Endothelial cell of umbilical vein (primary cell): ENCODE data around the gene ITM2C. TPM values are rescaled to one million over a fixed set of nuclear protein-coding genes. Genes with fewer than 3 reads are reported as not detected.

Experiments
- BruUV-seq: library from RNA; stranded (reverse); fragments of 400-500 nt; replicated peaks from 2 replicates; lab custom pipeline; 2021; lab: Mats Ljungman, UMichigan
- CTCF ChIA-PET: fragments of 300-600, 350-600 bp; sonication (Branson Sonifier 250); formaldehyde crosslinking; loops from one replicate; lab custom pipeline; 2021; ENCODE audit warnings: antibody characterized with exemption, inconsistent platforms; lab: Charles Lee
- POLR2A ChIA-PET: fragments of 300-600, 350-600 bp; sonication (Branson Sonifier 250); formaldehyde crosslinking; loops from one replicate; lab custom pipeline; 2021; ENCODE audit warnings: antibody characterized with exemption, inconsistent platforms; lab: Charles Lee
- DNase-seq: peaks from one replicate; pipeline ENCODE4 v3.0.0-alpha.2; 2011; ENCODE audit warnings: low read depth, low spot score
- FAIRE-seq: peaks from 2 replicates; lab custom pipeline; 2011; peaks lifted over from hg19 to GRCh38; lab: Jason Lieb, UNC
- H2AFZ ChIP-seq: 2 replicates; pipeline ENCODE4 v1.6.0; 2012; ENCODE audit warnings: low read depth, low read length, control low read depth, inconsistent platforms
- H3K27ac ChIP-seq: 2 replicates; pipeline ENCODE4 v1.5.1; 2011; ENCODE audit warnings: low read depth, mild to moderate bottlenecking, control low read depth, low read length, moderate library complexity; ENCODE audit not compliant: insufficient read depth
- H3K27me3 ChIP-seq, 2 experiments: 2 replicates each; pipeline versions ENCODE4 v1.6.0 to v1.6.1; 2011; ENCODE audit warnings: low read length in 2 of 2, mixed read lengths in 1 of 2; ENCODE audit not compliant: control insufficient read depth in 2 of 2, insufficient read depth in 2 of 2
- H3K36me3 ChIP-seq, 2 experiments: 2 replicates in 1 of 2; 3 replicates in 1 of 2; pipeline ENCODE4 v1.5.1; 2011; ENCODE audit warnings: low read length in 2 of 2, mild to moderate bottlenecking in 1 of 2, moderate library complexity in 1 of 2; ENCODE audit not compliant: control insufficient read depth in 2 of 2, insufficient read depth in 2 of 2; ENCODE audit errors: extremely low read depth in 1 of 2
- H3K4me1 ChIP-seq: 3 replicates; pipeline ENCODE4 v1.5.1; 2011; ENCODE audit warnings: mild to moderate bottlenecking, low read length; ENCODE audit not compliant: control insufficient read depth, insufficient read depth; ENCODE audit errors: extremely low read depth
- H3K4me2 ChIP-seq: 2 replicates; pipeline ENCODE4 v1.6.1; 2011; ENCODE audit warnings: low read length, control low read depth, mixed read lengths; ENCODE audit not compliant: insufficient read depth
- H3K4me3 ChIP-seq, 3 experiments: fragments of 200-600 bp in 1 of 3; sonication (generic), shearing (Covaris generic) in 1 of 3; replicated peaks in 1 of 3; 2 replicates each; pipeline ENCODE4 v1.5.1; 2011 to 2016; ENCODE audit warnings: control low read depth in 3 of 3, low read length in 3 of 3, mild to moderate bottlenecking in 2 of 3, inconsistent platforms in 1 of 3, low read depth in 1 of 3, moderate library complexity in 1 of 3; ENCODE audit not compliant: insufficient read depth in 1 of 3
- H3K79me2 ChIP-seq: 2 replicates; pipeline ENCODE4 v1.6.0; 2012; ENCODE audit warnings: low read length, inconsistent platforms; ENCODE audit not compliant: control insufficient read depth, insufficient read depth
- H3K9ac ChIP-seq: replicated peaks from 2 replicates; pipeline ENCODE3; 2011; ENCODE audit warnings: low read length, control low read depth; ENCODE audit not compliant: insufficient read depth; ENCODE audit errors: extremely low read depth
- H3K9me1 ChIP-seq: replicated peaks from 3 replicates; pipeline ENCODE4 v1.6.0; 2011; ENCODE audit warnings: mild to moderate bottlenecking, low read length; ENCODE audit not compliant: control insufficient read depth, insufficient read depth; ENCODE audit errors: extremely low read depth
- H3K9me3 ChIP-seq: replicated peaks from 2 replicates; pipeline ENCODE4 v1.5.1; 2012; ENCODE audit warnings: low read length, inconsistent platforms; ENCODE audit not compliant: control insufficient read depth, insufficient read depth
- H4K20me1 ChIP-seq: replicated peaks from 2 replicates; pipeline ENCODE3; 2011; ENCODE audit warnings: mild to moderate bottlenecking, low read length; ENCODE audit not compliant: control insufficient read depth, insufficient read depth; ENCODE audit errors: extremely low read depth
- CTCF ChIP-seq, 2 donors: IDR thresholded peaks; 1 replicate in 1 of 2; 2 replicates in 1 of 2; pipeline ENCODE4 v1.5.1; 2011; ENCODE audit warnings: low read length in 2 of 2, mild to moderate bottlenecking in 2 of 2, moderate library complexity in 2 of 2, control low read depth in 1 of 2, inconsistent platforms in 1 of 2, low read depth in 1 of 2; ENCODE audit not compliant: insufficient read depth in 1 of 2; ENCODE audit errors: extremely low read depth in 1 of 2
- EZH2 ChIP-seq: IDR thresholded peaks from 2 replicates; pipeline ENCODE4 v1.6.1; 2012; ENCODE audit warnings: borderline replicate concordance, low read depth, mild to moderate bottlenecking, moderate library complexity, low read length, inconsistent platforms; ENCODE audit not compliant: severe bottlenecking
- FOS ChIP-seq: IDR thresholded peaks from 2 replicates; pipeline ENCODE4 v1.6.1; 2011; ENCODE audit warnings: mild to moderate bottlenecking, low read length, moderate library complexity, borderline replicate concordance; ENCODE audit not compliant: insufficient read depth
- GATA2 ChIP-seq: IDR thresholded peaks from 2 replicates; pipeline ENCODE4 v1.7.0; 2011; ENCODE audit warnings: low read depth, mild to moderate bottlenecking, moderate library complexity, mixed read lengths, low read length; ENCODE audit not compliant: insufficient read length, insufficient read depth
- JUN ChIP-seq: IDR thresholded peaks from 2 replicates; pipeline ENCODE4 v1.6.1; 2011; ENCODE audit warnings: borderline replicate concordance, low read depth; ENCODE audit not compliant: insufficient read length, insufficient read depth
- MAX ChIP-seq: IDR thresholded peaks from 2 replicates; pipeline ENCODE4 v1.6.1; 2011; ENCODE audit not compliant: insufficient read depth, insufficient read length
- MYC ChIP-seq: IDR thresholded peaks from one replicate; pipeline ENCODE4 v1.6.1; 2011; ENCODE audit warnings: mild to moderate bottlenecking, low read depth, low read length
- POLR2A ChIP-seq: IDR thresholded peaks from 2 replicates; pipeline ENCODE4 v1.6.1; 2012; ENCODE audit warnings: low read depth, mild to moderate bottlenecking, control low read depth, low read length
- POLR2AphosphoS5 ChIP-seq: IDR thresholded peaks from 2 replicates; pipeline ENCODE4 v1.6.1; 2012; ENCODE audit warnings: low read depth, mild to moderate bottlenecking, control low read depth, low read length, moderate library complexity; ENCODE audit not compliant: insufficient read depth
- dilution Hi-C: fragments of 300-500 bp; cut with MboI; formaldehyde crosslinking; loops from one replicate; pipeline ENCODE4 v1.15.0; 2019; ENCODE audit warnings: low sequenced_read_pairs; ENCODE audit not compliant: extremely low pct_ligation_motif_present
- intact Hi-C: fragments of 100-400 bp; cut with micrococcal nuclease; formaldehyde crosslinking; loops from one replicate; pipeline ENCODE4 v1.10.0; 2022
- polyA plus RNA-seq, 4 experiments: library from polyadenylated mRNA; depleted of rRNA in 3 of 4; stranded (reverse) in 3 of 4; unstranded in 1 of 4; fragments of >200 nt; gene quantifications; 2 replicates each; pipeline versions ENCODE4 v1.2.1 to v1.2.3, GENCODE V29; 2011 to 2012; ENCODE audit warnings: missing spikeins in 1 of 4
- total RNA-seq: library from RNA; stranded (reverse); gene quantifications from 2 replicates; pipeline ENCODE4 v1.2.3, GENCODE V29; 2021

Gene ITM2C
- total and polyA plus RNA-seq, 2 donors (not counting 3 experiments of a cell fraction or from before 2014, with no cell fraction given): 12.0 to 12.1 TPM

DNA sequence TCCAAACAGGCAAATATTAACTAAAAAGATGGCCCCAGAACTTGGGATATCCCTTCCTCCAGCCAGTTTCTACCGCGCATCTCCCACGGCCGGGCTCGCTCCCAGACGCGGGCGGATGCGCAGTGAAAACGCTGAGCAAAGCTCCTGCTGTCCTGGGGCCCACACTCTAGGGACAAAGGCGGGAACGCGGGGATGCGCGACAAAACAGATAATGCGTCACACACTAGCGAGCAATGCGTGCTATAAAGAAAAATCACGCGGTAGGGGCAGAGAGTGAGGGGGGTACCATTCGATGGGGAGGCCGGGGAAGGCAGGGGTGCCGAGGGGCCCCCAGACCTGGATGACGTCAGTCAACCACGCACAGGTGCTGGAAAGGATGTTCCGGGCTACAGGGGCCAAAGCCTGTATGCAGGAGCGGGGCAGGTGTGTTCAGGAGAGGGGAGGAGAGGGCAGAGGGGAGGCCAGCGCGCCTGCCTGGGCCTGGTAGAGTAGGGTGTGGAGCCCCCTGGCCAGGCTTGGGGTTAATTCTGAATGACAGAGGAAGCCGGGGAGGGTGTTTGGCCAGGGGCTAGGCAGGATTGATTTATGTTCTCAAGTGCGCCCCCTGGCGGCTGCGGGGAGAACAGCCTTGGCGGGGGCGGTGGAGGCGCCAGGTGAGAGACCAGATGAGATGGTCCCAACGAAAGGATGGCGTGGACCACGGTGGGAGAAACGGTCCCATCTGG is 14.9 kb upstream of the ITM2C start:
- no peak overlapping the region for H3K4me2 ChIP-seq
- H4K20me1 ChIP-seq: no peaks in the 10 kb centered on the region
- H3K4me1 ChIP-seq: no peaks in the 10 kb centered on the region
- no peaks in the 10 kb centered on the region for H3K79me2 ChIP-seq
- dilution Hi-C loops: no loop called here
- no peak for TF ChIP-seq POLR2A
- peak; percentile 91 to 92 for TF ChIP-seq CTCF (IDR thresholded peaks at IDR 0.05; ENCODE audit: extremely low read depth in 1 of 2, insufficient read depth in 1 of 2, low read depth in 1 of 2, low read length in 2 of 2)
- no peaks in the 10 kb centered on the region for H3K9me3 ChIP-seq
- no peaks in the 10 kb centered on the region for H3K9me1 ChIP-seq
- H3K36me3 ChIP-seq: no peaks in the 10 kb centered on the region
- no peak overlapping the region for H3K9ac ChIP-seq
- no peak overlapping the region for H2AFZ ChIP-seq
- H3K27me3 ChIP-seq: peaks cover 8 to 15% of the 10 kb centered on the region in 2 experiments
- H3K4me3 ChIP-seq: no peak overlapping the region
- BruUV-seq: no TSS peak
- POLR2A ChIA-PET: no interaction called here
- peak; percentile 63 for FAIRE-seq
- DNase-seq: peak; percentile 26
- intact Hi-C loops: no loop called here
- H3K27ac ChIP-seq: no peak overlapping the region
- CTCF ChIA-PET: interaction anchor here (1.1 to 4.2 kb wide), 7 partner anchors 9 to 203 kb away, joined by 3 to 63 read pairs (median 6); no protein-coding TSS in a partner anchor

GRCh38 chr2:230850358-230850658 is 14.4 kb upstream of the ITM2C start:
- Histone ChIP-seq H3K9me3 (no peaks in the 10 kb centered on the region), H3K36me3 (no peaks in the 10 kb centered on the region), H3K79me2 (no peaks in the 10 kb centered on the region), H3K27ac (no peak overlapping the region), H2AFZ (no peak overlapping the region), H3K27me3 (peaks cover 6 to 12% of the 10 kb centered on the region in 2 experiments), H3K4me2 (no peak overlapping the region), H3K9ac (no peak overlapping the region), H4K20me1 (no peaks in the 10 kb centered on the region), H3K4me1 (no peaks in the 10 kb centered on the region), H3K9me1 (no peaks in the 10 kb centered on the region), H3K4me3 (no peak overlapping the region)
- FAIRE-seq (no peak), DNase-seq (no peak)
- TF ChIP-seq MAX: no peak
- no peak for TF ChIP-seq CTCF (IDR thresholded peaks at IDR 0.05; ENCODE audit: extremely low read depth in 1 of 2, insufficient read depth in 1 of 2, low read depth in 1 of 2, low read length in 2 of 2)
- TF ChIP-seq POLR2A: no peak
- TF ChIP-seq POLR2AphosphoS5: no peak
- TF ChIP-seq GATA2: no peak
- TF ChIP-seq MYC: no peak
- TF ChIP-seq EZH2: no peak
- TF ChIP-seq JUN: no peak
- TF ChIP-seq FOS: no peak
- dilution Hi-C loops (no loop called here), intact Hi-C loops (no loop called here)
- ChIA-PET CTCF (interaction anchor here (1.0 to 1.5 kb wide), 9 partner anchors 10 to 203 kb away, joined by 3 to 22 read pairs (median 6); no protein-coding TSS in a partner anchor), POLR2A (no interaction called here)
- no TSS peak for BruUV-seq
